Prostate gland (tissue), 2 donors: ENCODE data around the gene FNDC3B.

Experiments used
- POLR2A ChIP-seq: fragments of 450-650 bp; IDR thresholded peaks from one replicate; pipeline ENCODE4 v1.6.1; 2016; ENCODE audit warnings: antibody characterized with exemption, mild to moderate bottlenecking
- TF ChIP-seq, protein P1 (sequence below), 4 experiments: fragments of 200-600 bp in 2 of 4; fragments of 450-650 bp in 2 of 4; sonication (generic) in 2 of 4; IDR thresholded peaks; 1 replicate in 3 of 4; 2 replicates in 1 of 4; pipeline ENCODE4 v1.5.1; 2016 to 2019; ENCODE audit warnings: antibody characterized with exemption in 4 of 4, mild to moderate bottlenecking in 2 of 4, moderate library complexity in 2 of 4

DNA sequence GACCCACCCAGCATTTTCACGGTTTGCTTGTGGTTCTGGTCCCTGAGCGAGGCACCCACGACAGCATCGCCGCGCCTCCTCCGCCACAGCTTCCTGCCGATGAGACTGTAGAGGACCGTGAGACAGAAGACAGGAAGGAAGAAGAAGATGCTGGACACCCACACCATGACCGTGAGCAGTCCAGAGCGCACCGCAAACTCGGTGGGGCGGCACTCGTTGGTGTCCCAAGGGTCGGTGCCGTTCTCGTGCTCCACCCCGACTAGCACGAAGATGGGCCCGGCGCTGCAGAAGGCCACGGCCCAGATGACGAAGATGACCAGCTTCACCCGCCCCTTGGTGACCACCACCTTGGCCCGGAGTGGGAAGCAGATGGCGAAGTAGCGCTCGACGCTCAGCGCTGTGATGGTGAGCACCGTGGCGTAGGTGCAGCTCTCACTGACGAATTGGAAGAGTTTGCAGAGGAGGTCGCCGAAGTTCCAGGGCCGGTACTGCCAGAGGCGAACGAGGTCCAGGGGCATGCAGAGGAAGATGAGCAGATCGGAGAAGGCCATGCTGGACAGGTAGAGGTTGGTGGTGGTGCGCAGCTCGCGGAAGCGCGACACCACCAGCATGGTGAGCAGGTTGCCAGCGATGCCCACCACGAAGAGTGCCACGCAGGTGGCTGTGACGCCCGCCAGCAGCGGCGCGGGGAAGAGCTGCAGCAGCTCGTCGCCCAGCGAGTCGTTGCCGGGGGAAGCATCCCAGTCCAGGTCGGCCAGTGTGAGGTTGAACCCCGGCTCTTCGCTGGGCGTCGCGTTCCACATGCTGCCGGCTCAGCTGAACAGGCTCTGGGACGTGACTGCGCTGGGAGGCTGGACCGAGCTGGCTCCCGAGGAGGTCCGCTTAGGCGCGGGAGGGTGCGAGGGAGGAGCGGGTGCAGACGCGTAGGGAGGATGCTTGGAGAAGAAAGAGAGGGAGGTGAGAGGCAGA lies 408.5 kb downstream of the FNDC3B start, which contains the start of gene GHSR:
- TF ChIP-seq, protein P1, sequence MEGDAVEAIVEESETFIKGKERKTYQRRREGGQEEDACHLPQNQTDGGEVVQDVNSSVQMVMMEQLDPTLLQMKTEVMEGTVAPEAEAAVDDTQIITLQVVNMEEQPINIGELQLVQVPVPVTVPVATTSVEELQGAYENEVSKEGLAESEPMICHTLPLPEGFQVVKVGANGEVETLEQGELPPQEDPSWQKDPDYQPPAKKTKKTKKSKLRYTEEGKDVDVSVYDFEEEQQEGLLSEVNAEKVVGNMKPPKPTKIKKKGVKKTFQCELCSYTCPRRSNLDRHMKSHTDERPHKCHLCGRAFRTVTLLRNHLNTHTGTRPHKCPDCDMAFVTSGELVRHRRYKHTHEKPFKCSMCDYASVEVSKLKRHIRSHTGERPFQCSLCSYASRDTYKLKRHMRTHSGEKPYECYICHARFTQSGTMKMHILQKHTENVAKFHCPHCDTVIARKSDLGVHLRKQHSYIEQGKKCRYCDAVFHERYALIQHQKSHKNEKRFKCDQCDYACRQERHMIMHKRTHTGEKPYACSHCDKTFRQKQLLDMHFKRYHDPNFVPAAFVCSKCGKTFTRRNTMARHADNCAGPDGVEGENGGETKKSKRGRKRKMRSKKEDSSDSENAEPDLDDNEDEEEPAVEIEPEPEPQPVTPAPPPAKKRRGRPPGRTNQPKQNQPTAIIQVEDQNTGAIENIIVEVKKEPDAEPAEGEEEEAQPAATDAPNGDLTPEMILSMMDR (IDR thresholded peaks at IDR 0.05), result no peak
- TF ChIP-seq POLR2A, result no peak
